ENCODE results near the gene MARS1.

GRCh38 chr12:57464569-57464968 lies 23.3 kb upstream of the MARS1 start:
- no peak for TF ChIP-seq CTCF (IDR thresholded peaks at IDR 0.05; ENCODE audit: insufficient read depth, low read length)
- no peak for TF ChIP-seq POLR2AphosphoS5 (IDR thresholded peaks at IDR 0.05; ENCODE audit: low read depth)
- no peak for TF ChIP-seq GABPA (IDR thresholded peaks at IDR 0.05; ENCODE audit: low read depth)

Data from HL-60 (cell line).